ENCODE data around the gene LDB3.

LDB3 gene

GRCh38 chr10:86673216-86673826, 5.0 kb downstream of the LDB3 start:
- no peak for DNase-seq
- no peaks in the 10 kb centered on the region for H3K36me3 ChIP-seq (ENCODE audit: control insufficient read depth, insufficient read depth, low read length)
- H3K27ac ChIP-seq (ENCODE audit: insufficient read depth, low read length, poor library complexity, severe bottlenecking): no peak overlapping the region
- H3K27me3 ChIP-seq (replicated peaks; ENCODE audit: control insufficient read depth, insufficient read depth, low read length, poor library complexity, severe bottlenecking): no peaks in the 10 kb centered on the region
- H3K4me1 ChIP-seq (ENCODE audit: control insufficient read depth, insufficient read depth, low read length, poor library complexity, severe bottlenecking): no peaks in the 10 kb centered on the region
- no peaks in the 10 kb centered on the region for H3K9me3 ChIP-seq (ENCODE audit: control insufficient read depth, low read length)
- no peak overlapping the region for H3K4me3 ChIP-seq (ENCODE audit: insufficient read depth, low read depth, low read length, poor library complexity, severe bottlenecking)

GRCh38 chr10:86673827-86674581, 5.7 kb downstream of the LDB3 start:
- Histone ChIP-seq H3K4me3 (ENCODE audit: insufficient read depth, low read depth, low read length, poor library complexity, severe bottlenecking) (no peak overlapping the region), H3K4me1 (ENCODE audit: control insufficient read depth, insufficient read depth, low read length, poor library complexity, severe bottlenecking) (no peaks in the 10 kb centered on the region), H3K27ac (ENCODE audit: insufficient read depth, low read length, poor library complexity, severe bottlenecking) (no peak overlapping the region), H3K9me3 (ENCODE audit: control insufficient read depth, low read length) (no peaks in the 10 kb centered on the region), H3K36me3 (ENCODE audit: control insufficient read depth, insufficient read depth, low read length) (no peaks in the 10 kb centered on the region), H3K27me3 (replicated peaks; ENCODE audit: control insufficient read depth, insufficient read depth, low read length, poor library complexity, severe bottlenecking) (no peaks in the 10 kb centered on the region)
- DNase-seq: no peak

DNA sequence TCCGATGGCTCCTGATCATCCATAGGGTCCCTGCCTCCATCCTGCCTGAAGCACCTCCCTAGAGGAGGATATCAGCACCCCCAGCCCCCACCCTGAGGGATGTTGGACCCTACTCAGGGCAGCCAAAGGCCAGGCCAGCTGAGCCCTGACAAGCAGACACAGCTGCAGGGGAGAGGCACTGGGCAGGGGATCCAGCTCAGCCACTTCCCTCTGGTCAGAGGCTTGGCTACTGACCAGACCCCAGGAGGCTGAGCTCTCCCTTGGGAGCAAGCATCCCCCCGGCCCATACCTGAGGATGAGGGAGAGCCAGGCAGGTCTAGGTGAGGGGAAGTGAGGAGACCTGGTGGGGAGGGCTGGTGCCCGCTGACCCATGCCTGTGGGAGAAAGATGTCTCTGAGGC, 6.6 kb downstream of the LDB3 start:
- Histone ChIP-seq H3K27ac (ENCODE audit: insufficient read depth, low read length, poor library complexity, severe bottlenecking) (no peak overlapping the region), H3K27me3 (replicated peaks; ENCODE audit: control insufficient read depth, insufficient read depth, low read length, poor library complexity, severe bottlenecking) (no peaks in the 10 kb centered on the region), H3K9me3 (ENCODE audit: control insufficient read depth, low read length) (no peaks in the 10 kb centered on the region), H3K36me3 (ENCODE audit: control insufficient read depth, insufficient read depth, low read length) (no peaks in the 10 kb centered on the region), H3K4me3 (ENCODE audit: insufficient read depth, low read depth, low read length, poor library complexity, severe bottlenecking) (no peak overlapping the region), H3K4me1 (ENCODE audit: control insufficient read depth, insufficient read depth, low read length, poor library complexity, severe bottlenecking) (no peaks in the 10 kb centered on the region)
- DNase-seq: no peak

GRCh38 chr10:86677374-86677773, 9.1 kb downstream of the LDB3 start:
- no peaks in the 10 kb centered on the region for H3K27me3 ChIP-seq (replicated peaks; ENCODE audit: control insufficient read depth, insufficient read depth, low read length, poor library complexity, severe bottlenecking)
- no peaks in the 10 kb centered on the region for H3K4me1 ChIP-seq (ENCODE audit: control insufficient read depth, insufficient read depth, low read length, poor library complexity, severe bottlenecking)
- no peak overlapping the region for H3K27ac ChIP-seq (ENCODE audit: insufficient read depth, low read length, poor library complexity, severe bottlenecking)
- no peaks in the 10 kb centered on the region for H3K9me3 ChIP-seq (ENCODE audit: control insufficient read depth, low read length)
- H3K4me3 ChIP-seq (ENCODE audit: insufficient read depth, low read depth, low read length, poor library complexity, severe bottlenecking): no peak overlapping the region
- no peaks in the 10 kb centered on the region for H3K36me3 ChIP-seq (ENCODE audit: control insufficient read depth, insufficient read depth, low read length)
- no peak for DNase-seq

DNA sequence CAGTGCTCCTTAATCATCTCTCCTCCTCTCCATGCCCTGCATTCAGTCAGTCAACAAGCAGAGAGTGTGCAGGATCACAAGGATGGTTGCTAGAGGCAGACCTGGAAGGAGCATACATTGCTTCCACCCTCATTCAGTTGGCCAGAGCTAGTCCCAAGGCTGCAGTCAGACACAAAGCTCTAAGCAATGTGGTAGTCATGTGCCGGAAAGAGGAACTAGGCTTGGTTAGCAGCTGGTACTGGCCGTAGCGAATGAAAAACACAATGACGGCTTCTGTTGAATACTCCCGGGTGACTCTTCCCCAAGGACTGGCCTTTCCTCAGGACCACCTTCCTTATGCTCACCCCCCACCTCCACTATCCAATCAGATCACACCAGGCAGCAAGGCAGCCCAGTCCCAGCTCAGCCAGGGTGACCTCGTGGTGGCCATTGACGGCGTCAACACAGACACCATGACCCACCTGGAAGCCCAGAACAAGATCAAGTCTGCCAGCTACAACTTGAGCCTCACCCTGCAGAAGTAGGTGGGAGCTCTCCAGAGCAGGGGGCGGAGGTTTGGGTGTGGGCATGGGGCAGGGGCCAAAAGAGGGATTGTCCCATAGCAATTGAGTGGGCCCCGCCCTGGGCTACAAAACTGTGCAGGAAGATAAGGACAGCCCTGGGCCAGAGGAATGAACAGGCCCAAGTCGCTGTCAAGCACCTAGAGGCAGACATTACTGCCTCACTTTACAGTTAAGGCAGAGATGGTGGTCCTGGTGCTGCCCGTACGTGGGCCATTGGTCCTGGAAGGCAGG, 10.9 kb downstream of the LDB3 start:
- Histone ChIP-seq H3K4me1 (ENCODE audit: control insufficient read depth, insufficient read depth, low read length, poor library complexity, severe bottlenecking) (no peaks in the 10 kb centered on the region), H3K36me3 (ENCODE audit: control insufficient read depth, insufficient read depth, low read length) (no peaks in the 10 kb centered on the region), H3K27ac (ENCODE audit: insufficient read depth, low read length, poor library complexity, severe bottlenecking) (no peak overlapping the region), H3K27me3 (replicated peaks; ENCODE audit: control insufficient read depth, insufficient read depth, low read length, poor library complexity, severe bottlenecking) (no peaks in the 10 kb centered on the region), H3K4me3 (ENCODE audit: insufficient read depth, low read depth, low read length, poor library complexity, severe bottlenecking) (no peak overlapping the region), H3K9me3 (ENCODE audit: control insufficient read depth, low read length) (no peaks in the 10 kb centered on the region)
- no peak for DNase-seq

- H3K27ac ChIP-seq (ENCODE audit: insufficient read depth, low read length, poor library complexity, severe bottlenecking): no peak overlapping the region
- no peak for DNase-seq
- no peak overlapping the region for H3K4me3 ChIP-seq (ENCODE audit: insufficient read depth, low read depth, low read length, poor library complexity, severe bottlenecking)
- no peaks in the 10 kb centered on the region for H3K27me3 ChIP-seq (replicated peaks; ENCODE audit: control insufficient read depth, insufficient read depth, low read length, poor library complexity, severe bottlenecking)
- H3K36me3 ChIP-seq (ENCODE audit: control insufficient read depth, insufficient read depth, low read length): no peaks in the 10 kb centered on the region
- no peaks in the 10 kb centered on the region for H3K9me3 ChIP-seq (ENCODE audit: control insufficient read depth, low read length)
- no peaks in the 10 kb centered on the region for H3K4me1 ChIP-seq (ENCODE audit: control insufficient read depth, insufficient read depth, low read length, poor library complexity, severe bottlenecking)
These were observed 12.7 kb downstream of the LDB3 start for GRCh38 chr10:86681047-86681446.

DNA sequence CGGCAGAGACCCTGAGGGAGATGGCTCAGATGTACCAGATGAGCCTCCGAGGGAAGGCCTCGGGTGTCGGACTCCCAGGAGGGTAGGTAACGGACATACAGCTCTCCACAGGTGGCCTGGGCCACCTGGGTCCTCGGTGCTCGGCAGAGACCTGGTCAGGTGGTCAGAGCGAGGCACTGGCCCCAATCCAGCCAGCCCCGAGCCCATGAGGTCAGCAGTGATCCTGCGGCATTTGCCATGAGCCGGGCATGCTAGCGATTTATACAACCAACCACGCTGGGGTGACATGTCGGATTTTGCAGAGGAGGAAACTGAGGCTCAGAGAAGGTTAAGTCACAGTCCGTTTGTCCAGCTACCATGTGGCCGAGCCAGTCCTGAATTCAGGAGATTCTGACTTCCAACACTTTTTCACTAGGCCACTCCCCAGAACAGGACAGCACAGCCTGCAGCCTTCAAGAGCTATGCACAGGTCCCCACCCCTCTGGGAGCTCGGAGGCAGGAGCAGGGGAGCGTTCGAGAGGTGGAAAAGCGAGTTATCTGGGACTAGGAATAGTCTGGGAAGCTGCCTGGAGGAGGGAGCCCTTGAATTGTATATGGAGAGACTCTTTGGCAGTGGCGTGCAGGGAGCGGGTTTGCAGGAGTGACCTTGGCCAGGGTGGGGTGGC, 13.5 kb downstream of the LDB3 start:
- Histone ChIP-seq H3K4me3 (ENCODE audit: insufficient read depth, low read depth, low read length, poor library complexity, severe bottlenecking) (no peak overlapping the region), H3K27me3 (replicated peaks; ENCODE audit: control insufficient read depth, insufficient read depth, low read length, poor library complexity, severe bottlenecking) (no peaks in the 10 kb centered on the region), H3K4me1 (ENCODE audit: control insufficient read depth, insufficient read depth, low read length, poor library complexity, severe bottlenecking) (no peaks in the 10 kb centered on the region), H3K27ac (ENCODE audit: insufficient read depth, low read length, poor library complexity, severe bottlenecking) (no peak overlapping the region), H3K36me3 (ENCODE audit: control insufficient read depth, insufficient read depth, low read length) (no peaks in the 10 kb centered on the region), H3K9me3 (ENCODE audit: control insufficient read depth, low read length) (no peaks in the 10 kb centered on the region)
- DNase-seq: no peak

DNA sequence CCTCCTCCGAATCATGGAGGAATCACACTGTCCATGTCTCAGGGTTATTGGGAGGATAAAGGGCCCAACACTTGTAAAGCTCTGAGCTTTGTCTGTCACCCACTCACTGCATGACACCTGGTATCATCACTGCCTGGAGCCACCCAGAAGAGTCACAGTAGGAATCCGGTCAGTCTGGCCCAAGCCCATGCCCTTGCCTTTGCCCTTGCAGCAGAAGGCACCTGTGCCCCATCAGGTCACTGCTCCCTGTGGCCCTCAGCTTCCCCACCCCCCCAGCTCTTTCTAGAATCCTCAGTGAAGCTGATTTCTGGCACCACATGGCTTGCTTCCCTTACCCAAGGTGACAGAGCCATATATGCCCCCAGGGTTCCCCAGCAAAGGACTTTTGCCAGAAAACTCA, 14.4 kb downstream of the LDB3 start:
- H3K27me3 ChIP-seq (replicated peaks; ENCODE audit: control insufficient read depth, insufficient read depth, low read length, poor library complexity, severe bottlenecking): no peaks in the 10 kb centered on the region

DNA sequence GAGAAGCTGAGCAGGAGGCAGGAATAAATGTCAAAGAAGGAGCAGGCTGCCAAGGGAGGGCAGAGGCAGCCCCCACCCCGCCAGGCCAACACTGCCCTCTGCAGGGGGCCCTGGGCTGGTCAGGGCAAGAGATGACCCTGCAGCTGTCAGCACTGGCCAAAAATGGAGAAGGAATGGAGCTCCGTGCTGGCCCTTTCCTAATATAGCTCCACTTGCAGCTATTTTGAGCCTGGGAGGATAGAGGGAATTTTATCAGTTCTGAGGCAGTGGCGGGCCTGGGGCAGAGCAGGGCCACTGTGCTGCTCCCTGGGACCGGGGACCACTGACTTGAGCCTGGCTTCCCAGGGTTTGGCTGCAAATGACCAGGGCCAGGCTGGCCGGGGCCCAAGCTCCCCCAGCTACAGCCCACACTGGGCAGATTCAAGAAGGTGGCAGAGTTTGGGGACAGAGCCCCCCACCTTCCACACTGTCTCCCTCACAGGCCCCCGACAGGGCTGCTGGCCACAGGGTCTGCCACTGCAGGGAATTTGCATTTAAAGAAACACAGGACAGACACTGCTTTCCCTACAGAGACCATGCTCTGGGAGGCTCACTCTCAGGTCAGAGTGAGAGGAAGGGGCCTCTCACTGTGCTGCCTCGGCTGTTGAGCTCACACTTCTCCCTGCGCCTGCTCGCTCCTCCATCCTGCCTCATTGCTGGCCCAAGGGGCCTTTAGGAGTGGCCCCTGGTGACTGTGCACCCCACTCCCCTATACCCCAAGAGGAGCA, 16.2 kb downstream of the LDB3 start:
- DNase-seq: no peak
- H3K36me3 ChIP-seq (ENCODE audit: control insufficient read depth, insufficient read depth, low read length): no peaks in the 10 kb centered on the region
- H3K27ac ChIP-seq (ENCODE audit: insufficient read depth, low read length, poor library complexity, severe bottlenecking): no peak overlapping the region
- H3K27me3 ChIP-seq (replicated peaks; ENCODE audit: control insufficient read depth, insufficient read depth, low read length, poor library complexity, severe bottlenecking): no peaks in the 10 kb centered on the region
- H3K4me3 ChIP-seq (ENCODE audit: insufficient read depth, low read depth, low read length, poor library complexity, severe bottlenecking): no peak overlapping the region
- no peaks in the 10 kb centered on the region for H3K9me3 ChIP-seq (ENCODE audit: control insufficient read depth, low read length)
- H3K4me1 ChIP-seq (ENCODE audit: control insufficient read depth, insufficient read depth, low read length, poor library complexity, severe bottlenecking): no peaks in the 10 kb centered on the region

More for the DNA sequence above, 14.4 kb downstream of the LDB3 start:
- H3K4me1 ChIP-seq (ENCODE audit: control insufficient read depth, insufficient read depth, low read length, poor library complexity, severe bottlenecking): no peaks in the 10 kb centered on the region
- no peak overlapping the region for H3K27ac ChIP-seq (ENCODE audit: insufficient read depth, low read length, poor library complexity, severe bottlenecking)
- H3K4me3 ChIP-seq (ENCODE audit: insufficient read depth, low read depth, low read length, poor library complexity, severe bottlenecking): no peak overlapping the region
- no peaks in the 10 kb centered on the region for H3K36me3 ChIP-seq (ENCODE audit: control insufficient read depth, insufficient read depth, low read length)
- no peaks in the 10 kb centered on the region for H3K9me3 ChIP-seq (ENCODE audit: control insufficient read depth, low read length)
- DNase-seq: no peak
